ELR (cell line): ENCODE results near the gene MRPL30.
"Not testable (repeated sequence)": the region's sequence is repeated elsewhere in the genome, so short reads cannot be mapped to it uniquely, and the experiment has no call there.

ENCODE experiments used
- DNase-seq: peaks from one replicate; pipeline ENCODE4 v3.0.0-alpha.2; 2015; ENCODE audit warnings: low read depth

The MRPL30 gene

GRCh38 chr2:99180755-99181623, at the start of gene MRPL30, which contains the start of gene MITD1:
MRPL30 (plus strand) TSS chr2:99181184; CDS start chr2:99186204, 5,020 bp downstream.
MITD1 (minus strand) TSS chr2:99181058; CDS start chr2:99180981, 77 bp downstream.
- peak; percentile 97 for DNase-seq

- DNase-seq: not testable (repeated sequence)
These were observed 45.9 kb upstream of the MRPL30 start for GRCh38 chr2:99135044-99135556.

- DNase-seq: no peak
These were observed 42.0 kb upstream of the MRPL30 start for GRCh38 chr2:99139003-99139402.

- DNase-seq: peak; percentile 41
These were observed 40.7 kb upstream of the MRPL30 start for GRCh38 chr2:99140056-99140859.

DNA sequence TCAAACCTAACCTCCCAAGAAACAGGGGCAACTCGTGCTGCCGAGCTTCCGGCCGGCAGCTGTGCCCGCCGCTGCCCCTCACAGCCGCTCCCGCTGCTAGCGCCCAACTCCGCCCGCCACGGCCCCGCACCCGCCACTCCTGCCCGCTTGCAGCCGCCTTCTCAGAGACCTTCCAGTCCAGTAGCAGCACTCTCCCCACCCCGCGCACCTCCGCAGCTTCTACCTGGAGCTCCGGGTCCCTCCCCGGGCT, 40.2 kb upstream of the MRPL30 start:
- no peak for DNase-seq

DNA sequence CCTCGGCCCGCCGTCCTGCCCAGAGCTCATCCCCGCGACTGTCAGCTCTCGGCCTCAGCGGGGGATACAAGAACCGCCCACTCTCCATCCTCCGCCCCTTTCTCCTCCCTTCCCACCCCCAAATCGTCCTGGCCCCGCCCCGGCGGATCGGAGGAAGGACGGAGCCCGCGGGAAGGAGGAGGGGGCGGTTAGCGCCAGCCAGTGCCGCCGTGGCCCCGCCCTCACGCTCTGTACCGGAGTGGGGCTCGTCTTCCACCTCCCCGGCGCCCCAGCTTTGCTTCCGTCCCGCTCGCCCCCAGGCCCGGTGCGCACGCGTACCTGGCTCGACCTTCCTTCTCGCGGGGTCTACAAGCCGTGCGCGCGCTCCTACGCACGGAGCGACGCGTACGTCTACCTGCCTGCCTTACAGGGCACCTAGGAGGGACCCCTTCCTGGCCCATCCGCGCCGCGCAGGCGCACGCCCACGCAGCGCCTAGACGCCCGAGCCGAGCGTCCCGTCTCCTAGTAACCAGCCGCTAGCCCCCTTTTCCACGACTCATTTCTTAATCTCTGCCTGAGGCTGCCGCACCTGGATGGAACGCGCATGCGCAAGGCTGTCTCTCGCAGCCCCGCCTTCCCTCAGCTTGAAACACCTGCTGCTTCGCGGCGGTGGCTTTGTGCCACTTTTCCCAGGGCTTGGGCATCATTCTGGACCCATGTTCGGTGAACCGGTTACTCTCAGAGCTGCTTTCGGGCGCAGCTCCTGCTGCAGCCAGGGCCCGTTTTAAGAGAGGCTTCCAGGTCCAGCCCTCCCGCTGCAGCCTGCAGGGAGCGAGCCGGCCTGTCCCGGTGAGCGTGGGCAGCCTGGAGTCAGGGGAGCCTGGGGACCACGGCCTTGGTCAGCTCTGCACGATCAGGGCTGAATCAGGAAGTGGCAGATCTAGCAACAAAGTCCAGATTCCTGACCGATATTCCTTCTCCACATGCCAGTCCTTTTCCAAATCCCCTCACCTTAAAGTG, 39.6 kb upstream of the MRPL30 start, which contains the start of gene C2orf15:
TSS of gene C2orf15 (plus strand) at position 598 of the 999 bp plus-strand sequence. CDS start 8,852 bp downstream, outside the sequence.
- peak; percentile 91 for DNase-seq

GRCh38 chr2:99150706-99151105, 30.3 kb upstream of the MRPL30 start:
- DNase-seq: no peak

GRCh38 chr2:99152199-99152895, 28.6 kb upstream of the MRPL30 start:
- no peak for DNase-seq

DNA sequence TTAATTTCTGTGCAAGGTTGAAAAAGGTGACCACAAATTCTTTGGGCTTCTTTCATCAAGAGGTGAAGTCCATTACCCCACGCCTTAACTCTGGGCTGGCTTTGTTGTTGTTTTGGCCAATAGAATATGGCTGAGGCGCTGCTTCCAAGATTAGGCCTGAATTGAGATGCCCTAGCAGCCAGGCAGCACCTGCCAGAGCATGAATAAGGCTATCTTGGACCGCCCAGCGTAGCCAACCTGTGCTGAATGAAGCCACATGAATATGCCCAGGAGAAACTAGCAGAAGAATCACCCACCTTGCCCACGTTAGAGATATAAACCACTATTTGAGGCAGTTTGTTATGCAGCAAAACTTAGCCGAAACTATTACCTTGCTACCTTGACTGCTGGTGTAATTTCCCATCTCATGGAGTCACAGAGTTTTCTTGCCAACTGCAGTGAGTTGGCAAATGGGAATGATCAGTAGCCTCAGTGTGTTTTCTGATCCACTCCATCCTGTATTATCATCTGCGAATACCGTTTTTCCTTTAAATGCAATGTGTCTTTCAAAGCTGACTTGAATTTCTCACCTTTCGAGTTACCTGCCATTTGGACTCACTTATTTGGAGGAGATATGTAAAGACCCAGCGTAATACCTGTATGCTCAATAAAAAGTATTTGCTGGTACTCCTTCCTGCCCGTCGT, 26.9 kb upstream of the MRPL30 start:
- peak; percentile 7 for DNase-seq

GRCh38 chr2:99154643-99155536, 26.1 kb upstream of the MRPL30 start, which contains the start of the genes LIPT1 and TSGA10:
LIPT1 (plus strand) TSS chr2:99154967; CDS start chr2:99161958, 6,991 bp downstream.
TSGA10 (minus strand) TSS chr2:99154942; CDS start chr2:99109439, 45,503 bp downstream.
- peak; percentile 95 for DNase-seq

- no peak for DNase-seq
These were observed 24.1 kb upstream of the MRPL30 start for GRCh38 chr2:99156891-99157290.

GRCh38 chr2:99158599-99158998, 22.4 kb upstream of the MRPL30 start:
- no peak for DNase-seq

GRCh38 chr2:99159594-99159993, 21.4 kb upstream of the MRPL30 start:
- no peak for DNase-seq

DNA sequence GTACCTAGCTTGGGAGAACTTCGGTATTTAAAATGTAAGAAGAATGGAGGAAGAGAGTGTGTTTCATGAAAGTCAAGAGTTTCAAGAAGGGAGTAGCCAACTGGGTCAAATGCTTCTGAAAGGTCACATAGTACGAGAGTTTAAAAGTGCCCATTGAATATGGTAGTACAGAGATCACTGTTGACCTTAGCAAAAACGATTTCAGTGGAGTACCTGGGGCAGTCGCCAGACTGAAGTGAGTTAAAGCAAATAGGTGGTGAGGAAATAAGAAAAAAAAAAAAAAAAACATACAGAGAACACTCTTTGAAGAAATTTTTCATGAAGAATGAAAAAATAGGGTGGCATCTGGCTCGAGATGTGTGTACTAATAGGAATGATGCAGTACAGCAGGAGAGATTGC, 14.8 kb upstream of the MRPL30 start:
- no peak for DNase-seq

DNA sequence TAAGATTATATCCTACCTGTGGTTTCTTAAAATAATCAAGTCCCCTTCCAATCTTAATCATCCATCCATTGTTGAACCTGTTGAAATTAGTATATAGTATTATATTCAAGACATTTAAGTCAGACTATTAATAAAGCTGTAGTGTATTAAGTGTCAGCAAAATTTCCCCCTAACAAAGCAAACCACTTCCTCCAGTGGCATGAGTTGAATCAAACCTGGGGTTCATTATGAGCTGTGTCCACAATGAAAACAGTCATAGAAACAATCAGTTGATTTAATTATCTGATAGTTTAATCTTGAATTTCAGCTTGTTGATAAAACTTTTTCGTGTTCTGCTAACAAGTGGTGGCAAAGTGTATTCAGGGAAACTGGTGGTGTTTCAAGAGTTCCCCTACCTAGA, 11.4 kb upstream of the MRPL30 start:
- no peak for DNase-seq

- no peak for DNase-seq
These were observed 9.4 kb upstream of the MRPL30 start for GRCh38 chr2:99171377-99172140.

DNA sequence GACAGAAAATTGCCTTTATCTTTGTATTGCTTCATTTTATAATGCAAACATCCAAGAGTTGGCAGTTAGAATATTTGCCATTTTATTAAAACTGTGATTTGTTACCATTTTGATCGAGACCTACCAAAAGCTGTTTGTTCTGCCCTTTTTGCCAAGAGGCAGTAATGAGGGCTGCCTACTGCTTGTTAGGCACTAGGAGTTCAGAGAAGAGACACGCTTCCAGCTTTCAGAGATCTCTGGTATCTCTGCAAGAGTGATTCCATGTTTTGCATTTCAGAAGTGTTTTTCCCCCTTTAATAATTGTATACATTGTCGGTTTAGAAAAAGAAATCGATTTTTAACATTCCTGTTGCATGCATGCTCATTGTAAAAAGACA, 628 bp downstream of the MRPL30 start:
- peak; percentile 30 for DNase-seq

GRCh38 chr2:99183025-99183424, 2.0 kb downstream of the MRPL30 start:
- no peak for DNase-seq
